ENCODE results near the gene STARD3.

Gene STARD3

DNA sequence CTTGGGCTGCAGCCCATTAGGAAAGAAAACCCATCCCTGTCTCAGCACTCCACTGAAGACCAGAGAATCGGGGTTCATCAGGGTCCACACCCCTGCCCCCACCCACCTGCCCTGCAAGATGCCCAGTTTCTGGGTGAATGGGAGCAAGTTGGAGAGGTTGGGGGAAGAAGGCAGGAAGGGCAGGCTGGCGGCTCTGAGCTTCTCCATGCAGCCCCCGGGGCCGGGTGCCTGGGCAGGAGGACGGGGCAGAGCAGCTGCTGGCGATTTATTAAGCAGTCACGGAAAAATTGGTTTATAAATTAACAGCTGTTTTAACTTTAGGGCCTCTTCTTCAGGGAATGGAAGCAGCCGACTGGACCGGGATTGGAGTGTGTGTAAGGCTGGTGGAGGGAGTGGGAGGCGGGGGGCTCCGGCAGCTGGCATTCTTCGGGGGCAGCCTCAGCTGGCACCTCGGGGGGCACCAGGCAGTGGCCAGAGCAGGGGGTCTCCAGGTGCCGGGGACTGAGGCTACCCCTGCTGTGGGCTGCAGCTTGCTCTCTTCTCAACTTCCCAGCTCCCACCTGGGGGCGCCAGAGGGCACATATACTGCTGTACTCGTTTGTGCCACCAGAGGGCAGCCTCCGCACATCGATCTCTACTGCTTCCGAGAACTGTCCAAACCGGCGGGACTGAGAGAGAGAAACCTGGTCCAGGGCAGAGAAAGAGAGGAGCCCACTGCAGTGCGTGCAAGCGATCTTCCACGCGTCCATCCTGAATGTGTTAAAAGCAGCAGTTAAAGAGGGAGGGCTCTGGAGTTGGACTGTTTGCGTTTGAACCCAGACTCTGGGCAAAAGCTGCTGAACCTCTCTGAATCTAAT, 15.2 kb upstream of the STARD3 start:
- peak; percentile 77 for DNase-seq

DNA sequence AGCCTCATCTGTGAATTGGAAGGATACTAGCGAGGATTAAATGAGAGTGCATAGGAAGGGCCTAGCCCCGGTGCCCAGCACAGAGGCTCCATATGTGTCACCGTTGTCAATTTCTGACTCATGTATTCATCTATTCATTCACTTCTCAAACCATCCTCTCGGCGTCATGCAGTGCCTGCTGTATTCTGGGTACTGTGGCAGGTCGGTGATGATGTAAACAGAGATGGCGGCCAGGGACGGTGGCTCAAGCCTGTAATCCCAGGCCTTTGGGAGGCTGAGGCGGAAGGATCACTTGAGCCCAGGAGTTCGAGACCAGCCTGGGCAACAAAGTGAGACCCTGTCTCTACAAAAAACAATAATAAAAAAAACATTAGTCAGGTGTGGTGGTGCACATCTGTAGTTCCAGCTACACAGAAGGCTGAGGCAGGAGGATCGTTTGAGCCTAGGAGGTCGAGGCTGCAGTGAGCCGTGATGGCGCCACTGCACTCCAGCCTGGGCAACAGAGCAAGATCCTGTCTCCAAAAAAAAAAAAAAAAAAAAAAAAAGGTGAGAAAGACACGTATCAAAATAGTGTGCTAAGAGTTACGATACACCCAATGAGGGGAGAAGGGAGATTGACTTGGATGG, 14.5 kb upstream of the STARD3 start:
- DNase-seq, result no peak

DNA sequence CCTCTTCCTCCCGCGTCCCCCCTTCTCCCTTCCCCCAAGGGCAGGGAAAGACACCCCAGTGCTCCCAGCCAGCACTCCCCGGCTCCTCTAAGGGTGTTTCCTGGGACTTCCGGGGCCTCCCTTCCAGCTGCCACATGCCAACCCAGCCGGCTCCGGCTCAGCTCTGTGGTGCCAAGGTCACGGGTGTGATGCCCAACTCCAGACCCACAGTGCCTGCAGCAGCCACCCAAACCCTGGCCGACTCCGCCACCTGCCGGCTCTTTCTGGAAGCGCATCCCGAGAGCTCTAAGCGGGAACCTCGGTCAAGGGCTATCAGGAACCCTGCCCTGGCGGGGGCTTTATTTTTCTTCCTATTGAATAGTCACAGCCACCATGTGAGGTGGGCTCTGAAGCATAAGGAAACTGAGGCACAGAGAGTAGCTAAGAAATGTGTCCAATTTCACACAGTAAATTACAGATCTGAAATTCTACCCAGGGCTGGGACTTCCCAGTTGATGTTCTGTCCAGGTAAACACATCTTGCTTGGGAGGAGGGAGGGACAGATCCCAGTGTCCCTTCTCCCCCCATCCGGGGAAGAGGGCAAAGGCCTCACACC, 13.5 kb upstream of the STARD3 start:
- peak; percentile 79 for DNase-seq

DNA sequence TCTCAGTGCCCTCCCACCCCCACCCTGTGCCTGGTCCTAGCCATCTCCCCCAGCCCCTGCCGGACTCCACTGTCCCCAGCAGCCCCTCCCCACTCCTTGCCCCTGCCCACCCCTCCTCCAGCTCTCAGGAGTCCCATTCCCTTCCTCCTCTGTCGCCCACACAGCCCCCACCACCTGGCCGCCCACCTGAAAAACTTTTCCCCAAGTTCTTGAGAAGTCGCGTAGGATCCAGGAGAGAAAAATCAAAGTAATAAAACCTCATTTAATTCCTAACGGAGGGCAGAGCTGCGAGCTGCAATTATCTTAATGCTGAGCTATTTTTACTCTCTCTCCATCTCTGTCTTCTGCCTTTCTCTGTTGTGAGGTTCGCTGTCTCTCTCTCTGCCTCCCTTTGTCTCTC, 12.6 kb upstream of the STARD3 start:
- no peak for DNase-seq

DNA sequence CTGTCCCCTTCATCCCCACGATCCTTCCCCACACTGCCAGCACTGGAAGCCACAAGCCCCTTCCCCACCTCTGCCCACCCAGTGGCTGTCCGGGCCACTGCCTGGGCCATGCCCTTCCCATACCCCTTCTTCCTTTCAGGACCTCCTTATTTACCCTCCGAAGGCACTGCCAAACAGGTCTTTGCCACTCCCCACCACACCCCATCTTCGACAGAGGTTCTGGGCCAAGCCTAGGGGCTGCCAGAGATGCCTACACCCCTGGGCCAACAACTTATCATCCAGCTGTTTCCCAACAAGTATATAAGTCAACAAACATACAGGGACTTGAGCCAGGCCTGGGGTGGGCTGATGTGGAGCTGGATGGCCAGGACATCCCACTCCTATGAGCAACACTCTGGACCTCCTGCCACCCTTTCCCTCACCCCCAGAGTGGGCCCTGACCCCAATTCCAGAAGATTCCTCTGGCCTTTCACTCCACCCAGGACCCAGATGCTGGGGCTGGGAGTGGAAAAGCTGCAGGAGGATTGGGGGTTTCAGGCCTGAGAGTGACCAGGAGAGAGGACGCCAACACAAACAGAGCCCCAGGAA, 11.7 kb upstream of the STARD3 start:
- no peak for DNase-seq

DNA sequence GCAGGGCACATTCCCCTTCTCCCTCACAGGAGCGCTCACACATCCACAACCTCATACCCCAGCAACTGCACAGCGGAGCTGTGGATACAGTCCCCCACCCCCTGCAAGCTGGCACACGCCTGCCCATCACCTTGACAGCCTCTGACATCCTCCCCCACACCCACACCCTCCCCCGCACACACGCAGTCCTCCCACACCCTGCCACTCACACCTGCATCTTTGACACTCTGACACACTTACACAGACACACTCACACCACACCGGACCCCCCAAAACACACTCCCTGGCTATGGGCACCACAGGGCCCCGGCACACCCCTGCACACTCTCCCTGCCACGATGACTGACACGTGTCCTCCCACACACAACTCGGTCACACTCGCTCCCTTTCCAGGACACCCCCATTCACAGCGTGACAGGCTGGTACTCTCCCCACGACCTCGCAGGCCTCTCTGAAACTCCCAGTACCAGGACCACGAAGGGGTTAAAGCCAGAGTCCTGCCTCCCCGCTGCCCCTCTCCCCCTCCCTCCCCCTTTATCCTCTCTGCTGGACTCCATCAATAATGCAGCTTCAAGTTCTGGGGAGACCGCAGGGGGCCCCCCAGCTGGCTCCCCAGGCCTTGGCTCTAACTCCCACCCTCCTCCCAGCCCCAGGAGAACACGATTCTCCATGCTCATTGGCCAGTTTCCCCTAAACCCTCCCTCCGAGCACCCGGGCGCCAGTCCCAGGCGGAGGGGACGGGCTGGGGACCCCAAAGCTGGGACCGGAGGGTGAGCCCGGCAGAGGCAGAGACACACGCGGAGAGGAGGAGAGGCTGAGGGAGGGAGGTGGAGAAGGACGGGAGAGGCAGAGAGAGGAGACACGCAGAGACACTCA, 10.5 kb upstream of the STARD3 start, which contains the start of gene PPP1R1B:
PPP1R1B (plus strand) TSS at position 782 of the 876 bp plus-strand sequence. CDS start 441 bp downstream, outside the sequence.
- DNase-seq, result no peak

DNA sequence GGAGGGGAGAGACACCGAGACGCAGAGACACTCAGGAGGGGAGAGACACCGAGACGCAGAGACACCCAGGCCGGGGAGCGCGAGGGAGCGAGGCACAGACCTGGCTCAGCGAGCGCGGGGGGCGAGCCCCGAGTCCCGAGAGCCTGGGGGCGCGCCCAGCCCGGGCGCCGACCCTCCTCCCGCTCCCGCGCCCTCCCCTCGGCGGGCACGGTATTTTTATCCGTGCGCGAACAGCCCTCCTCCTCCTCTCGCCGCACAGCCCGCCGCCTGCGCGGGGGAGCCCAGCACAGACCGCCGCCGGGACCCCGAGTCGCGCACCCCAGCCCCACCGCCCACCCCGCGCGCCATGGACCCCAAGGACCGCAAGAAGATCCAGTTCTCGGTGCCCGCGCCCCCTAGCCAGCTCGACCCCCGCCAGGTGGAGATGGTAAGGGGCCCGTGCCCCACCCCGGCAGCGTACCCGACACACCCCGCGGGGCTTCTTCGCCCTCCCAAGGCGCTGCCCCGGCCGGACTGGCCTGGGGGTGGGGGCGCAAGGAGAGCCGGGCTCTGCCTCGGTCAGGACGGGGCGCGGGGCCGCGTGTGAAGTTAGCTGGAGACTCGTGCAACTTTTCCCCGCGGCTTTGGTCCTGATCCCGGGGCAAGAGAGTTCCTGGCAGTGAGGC, 9.8 kb upstream of the STARD3 start:
- no peak for DNase-seq

DNA sequence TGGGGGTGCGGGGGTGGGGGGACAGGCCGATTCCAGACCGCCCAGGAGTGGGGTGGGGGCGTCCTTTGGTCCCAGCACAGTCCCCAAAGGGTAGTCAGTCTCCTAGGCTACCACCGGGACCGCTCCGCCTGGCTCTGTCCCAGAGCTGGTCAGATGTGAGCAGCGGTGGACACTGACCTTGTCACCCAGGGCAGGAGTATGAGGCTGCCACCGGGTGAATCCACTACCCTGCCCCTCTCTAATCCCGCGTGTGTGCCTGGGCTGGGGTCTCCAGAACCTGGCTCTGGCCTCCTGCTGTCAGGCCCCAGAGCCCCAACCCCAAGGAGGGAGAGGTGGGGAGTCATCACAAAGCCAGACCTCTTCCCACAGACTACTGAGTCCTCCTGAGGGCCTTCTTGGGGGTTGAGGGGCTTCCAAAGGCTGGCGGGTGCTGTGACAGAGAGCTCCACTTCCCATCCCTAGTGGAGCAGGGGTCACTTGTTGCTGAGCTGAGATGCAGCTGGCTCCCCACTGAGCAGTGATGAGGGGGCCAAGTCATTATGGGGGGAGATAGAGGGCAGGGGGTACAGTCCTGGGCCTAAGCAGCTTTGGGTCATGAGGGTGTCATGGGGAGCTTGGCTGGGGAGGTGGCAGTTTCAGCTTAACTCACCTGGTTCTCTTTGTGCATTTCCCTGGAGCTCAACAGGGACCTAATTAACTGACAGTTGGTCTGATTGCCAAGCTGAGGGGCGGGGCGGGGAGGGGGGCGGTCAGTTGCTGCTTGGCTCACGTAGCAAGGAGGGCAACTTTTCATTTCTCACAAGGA, 9.0 kb upstream of the STARD3 start:
- DNase-seq, result no peak

DNA sequence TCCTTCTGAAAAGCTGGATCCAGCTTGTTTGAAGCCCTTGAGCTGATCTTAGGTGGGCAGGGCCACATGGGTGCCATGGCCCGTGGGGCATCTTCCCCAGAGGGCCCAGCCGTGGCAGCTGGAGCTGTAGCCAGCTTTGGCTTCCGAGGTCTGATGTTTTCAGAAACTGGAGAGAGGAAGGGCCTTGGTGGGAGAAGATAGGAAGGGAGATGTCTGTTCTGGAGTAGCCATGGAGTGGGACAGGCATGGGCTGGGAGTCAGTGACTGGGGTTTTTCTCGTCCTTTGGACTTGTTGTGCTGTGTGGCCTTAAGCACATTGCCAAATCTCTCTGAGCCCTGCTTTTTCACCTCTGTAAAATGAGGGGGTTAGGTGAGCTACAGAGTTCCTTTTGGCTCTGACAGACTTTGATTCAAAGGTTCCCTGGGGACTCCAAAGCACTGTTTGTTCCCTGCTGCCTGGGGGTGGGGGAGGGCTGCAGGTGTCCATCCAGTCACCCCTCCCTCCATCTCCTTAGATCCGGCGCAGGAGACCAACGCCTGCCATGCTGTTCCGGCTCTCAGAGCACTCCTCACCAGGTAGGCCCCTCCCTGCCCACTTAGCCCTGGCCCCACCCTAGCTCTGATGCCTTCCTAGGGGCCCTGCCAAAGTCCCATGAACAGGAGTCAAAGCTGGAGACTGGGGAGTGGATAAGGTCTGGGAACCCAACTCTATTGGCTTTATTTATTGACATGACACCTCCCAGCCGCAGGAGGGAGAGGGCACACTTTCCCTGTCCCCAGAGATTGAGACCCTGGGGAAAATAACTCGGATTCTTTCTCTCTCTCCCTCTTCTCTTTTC, 8.1 kb upstream of the STARD3 start:
- DNase-seq, result no peak

DNA sequence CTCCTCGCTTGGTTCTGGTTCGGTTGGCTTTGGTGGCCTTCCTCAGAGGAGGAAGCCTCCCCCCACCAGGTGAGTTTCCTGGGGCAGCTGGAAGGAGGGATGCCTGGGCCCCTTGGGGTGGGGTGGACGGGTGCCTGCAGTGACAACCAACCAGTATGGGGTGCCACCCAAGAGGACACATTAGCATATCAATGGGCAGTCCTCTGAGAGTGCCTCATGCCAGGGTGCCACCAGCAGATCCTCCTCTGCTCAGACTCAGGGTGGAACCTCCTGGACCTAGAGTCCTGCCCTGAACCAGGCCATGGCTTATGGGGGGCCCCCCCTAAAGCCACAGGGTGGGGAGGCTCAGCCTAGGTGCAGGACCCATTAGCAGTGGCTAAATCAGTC, 7.5 kb upstream of the STARD3 start:
- no peak for DNase-seq

DNA sequence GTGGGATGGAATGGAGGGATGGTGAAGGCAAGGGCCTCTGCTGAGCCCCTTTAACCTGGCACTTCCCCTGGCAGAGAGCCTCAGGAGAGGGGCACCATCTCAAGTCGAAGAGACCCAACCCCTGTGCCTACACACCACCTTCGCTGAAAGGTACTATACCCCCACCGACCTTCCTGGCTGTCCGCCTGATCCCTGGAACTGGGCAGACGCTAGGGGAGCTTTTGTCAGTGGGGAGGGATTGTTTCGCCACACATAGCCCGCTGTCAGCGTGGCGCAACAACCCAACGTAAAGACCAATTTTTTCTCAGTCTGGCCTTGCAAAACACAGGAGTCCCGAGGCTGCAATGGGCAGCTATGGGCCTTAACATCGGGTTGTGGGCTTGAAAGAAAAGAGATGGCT, 7.0 kb upstream of the STARD3 start:
- no peak for DNase-seq

DNA sequence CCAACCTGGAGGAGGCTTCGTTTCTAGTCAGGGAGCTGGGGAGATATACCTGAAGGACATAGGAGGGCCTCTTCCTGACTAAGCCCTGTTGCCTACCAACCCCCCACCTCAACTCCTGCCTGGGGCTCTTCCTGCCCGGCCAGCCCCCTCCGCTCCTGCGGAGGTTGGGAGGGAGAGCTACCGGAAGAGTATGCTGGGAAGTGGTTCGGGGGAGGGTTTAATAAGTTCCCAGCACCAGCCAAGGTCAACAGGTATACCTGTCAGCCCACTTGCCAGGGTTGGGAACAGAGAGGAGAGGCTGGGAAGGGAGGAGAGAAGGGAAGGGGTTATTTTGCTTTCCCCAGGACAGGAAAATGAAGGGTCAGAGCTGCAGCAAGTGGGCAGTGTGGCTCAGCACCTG, 5.5 kb upstream of the STARD3 start:
- DNase-seq, result no peak

DNA sequence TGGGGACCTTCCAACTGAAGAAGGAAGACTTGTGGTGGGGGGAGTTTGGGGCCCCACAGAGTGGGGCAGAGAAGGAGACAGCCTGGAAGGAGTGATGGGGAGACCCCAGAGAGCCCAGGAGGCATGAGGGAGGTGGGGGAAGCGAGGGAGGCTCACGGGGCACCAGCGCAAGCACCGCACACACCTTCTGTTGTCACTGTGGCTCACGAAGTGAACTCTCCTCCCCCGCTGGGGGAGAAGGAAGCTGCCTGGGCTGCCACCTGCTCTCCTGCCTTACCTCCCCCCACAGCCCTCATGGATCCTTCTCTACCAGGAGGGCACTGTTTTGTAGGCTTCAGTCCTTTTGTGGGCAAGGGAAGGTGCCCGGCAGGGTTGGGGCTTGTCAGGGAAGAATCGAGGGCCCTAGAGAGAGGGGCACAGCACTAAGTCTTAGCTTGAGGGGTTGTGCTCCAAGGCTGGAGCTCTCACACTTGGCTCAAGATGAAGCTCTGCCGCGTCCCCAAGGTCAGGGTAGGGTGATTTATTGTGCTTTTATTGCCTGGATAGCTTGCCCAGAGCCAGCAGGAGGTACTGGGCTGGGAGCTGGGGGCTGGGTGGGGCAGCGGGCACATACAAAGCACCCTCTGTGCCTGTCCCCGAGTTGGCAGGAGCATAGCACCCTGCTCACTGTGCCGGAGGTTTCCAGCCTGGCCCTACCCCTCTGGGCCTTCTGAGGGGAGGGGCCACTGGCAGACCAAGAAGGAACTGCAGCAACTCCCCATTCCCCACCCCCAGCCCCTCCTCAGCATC, 4.6 kb upstream of the STARD3 start:
- DNase-seq, result peak; percentile 62

DNA sequence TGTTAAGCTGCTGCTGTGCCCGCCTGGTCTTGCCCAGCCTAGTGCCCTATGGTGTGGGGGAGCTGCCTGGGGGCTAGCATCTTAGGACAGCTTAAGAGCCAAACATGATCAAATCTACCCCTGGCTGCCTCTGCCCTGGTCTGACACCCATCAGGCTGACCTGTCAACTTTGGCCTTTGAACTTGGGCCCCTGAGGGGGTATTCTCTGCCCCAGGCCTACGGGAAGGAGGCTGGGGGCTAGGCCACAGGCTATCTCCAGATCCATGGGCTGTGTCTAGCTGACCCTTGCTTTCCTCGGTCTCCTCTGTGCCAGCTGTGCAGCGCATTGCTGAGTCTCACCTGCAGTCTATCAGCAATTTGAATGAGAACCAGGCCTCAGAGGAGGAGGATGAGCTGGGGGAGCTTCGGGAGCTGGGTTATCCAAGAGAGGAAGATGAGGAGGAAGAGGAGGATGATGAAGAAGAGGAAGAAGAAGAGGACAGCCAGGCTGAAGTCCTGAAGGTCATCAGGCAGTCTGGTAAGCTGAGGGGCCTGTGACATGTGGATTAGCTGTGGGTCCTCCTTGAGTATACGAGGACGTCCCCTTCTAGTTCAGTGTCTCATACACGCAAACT, 3.3 kb upstream of the STARD3 start:
- DNase-seq, result no peak

DNA sequence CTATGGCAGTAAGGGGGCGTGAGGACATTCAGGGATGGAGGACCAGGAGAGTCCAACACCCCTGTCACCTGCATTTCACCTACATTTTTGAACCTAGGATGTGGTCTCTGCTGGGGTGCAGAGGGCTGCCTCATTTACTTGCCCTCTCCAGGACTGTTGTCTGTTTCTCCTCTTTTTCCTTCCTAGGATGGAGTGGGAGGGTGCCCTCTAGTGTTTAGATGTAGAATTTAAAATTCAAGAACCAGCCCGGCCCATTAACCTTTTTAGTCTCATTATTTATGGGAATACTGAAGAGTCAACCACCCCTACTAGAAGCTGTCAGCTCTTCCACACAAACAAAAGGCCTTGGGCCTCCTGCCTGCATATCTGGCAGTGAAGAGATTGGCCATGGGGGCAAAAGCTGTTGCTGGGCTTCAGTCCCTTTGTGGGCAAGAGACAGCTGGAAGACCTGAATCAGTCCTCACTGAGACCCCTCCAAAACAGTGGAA, 2.5 kb upstream of the STARD3 start:
- DNase-seq, result peak; percentile 16

DNA sequence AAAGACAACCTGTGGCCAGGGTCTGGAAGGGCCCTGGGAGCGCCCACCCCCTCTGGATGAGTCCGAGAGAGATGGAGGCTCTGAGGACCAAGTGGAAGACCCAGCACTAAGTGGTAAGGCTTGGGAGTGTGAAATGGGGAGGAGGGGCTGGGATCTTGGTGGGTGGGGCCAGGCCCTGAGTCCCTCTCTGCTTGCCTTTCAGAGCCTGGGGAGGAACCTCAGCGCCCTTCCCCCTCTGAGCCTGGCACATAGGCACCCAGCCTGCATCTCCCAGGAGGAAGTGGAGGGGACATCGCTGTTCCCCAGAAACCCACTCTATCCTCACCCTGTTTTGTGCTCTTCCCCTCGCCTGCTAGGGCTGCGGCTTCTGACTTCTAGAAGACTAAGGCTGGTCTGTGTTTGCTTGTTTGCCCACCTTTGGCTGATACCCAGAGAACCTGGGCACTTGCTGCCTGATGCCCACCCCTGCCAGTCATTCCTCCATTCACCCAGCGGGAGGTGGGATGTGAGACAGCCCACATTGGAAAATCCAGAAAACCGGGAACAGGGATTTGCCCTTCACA, 1.2 kb upstream of the STARD3 start:
- DNase-seq, result no peak

DNA sequence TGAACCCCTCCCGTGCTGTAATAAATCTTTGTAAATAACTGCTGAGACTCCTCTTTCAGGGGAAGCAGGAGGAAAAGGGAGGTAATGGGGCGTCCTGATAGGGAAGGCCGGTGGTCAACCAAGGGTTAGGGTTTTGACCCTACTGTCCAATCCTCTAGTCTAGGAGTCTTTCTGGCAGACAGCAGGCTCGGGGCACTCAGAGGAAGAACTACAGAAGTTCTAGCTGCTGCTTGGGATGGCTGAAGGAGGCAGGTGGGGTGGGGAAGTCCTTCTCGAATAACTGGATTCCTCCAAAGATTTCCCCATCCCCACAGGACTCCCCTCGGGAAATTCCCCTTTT, 387 bp upstream of the STARD3 start:
- no peak for DNase-seq

DNA sequence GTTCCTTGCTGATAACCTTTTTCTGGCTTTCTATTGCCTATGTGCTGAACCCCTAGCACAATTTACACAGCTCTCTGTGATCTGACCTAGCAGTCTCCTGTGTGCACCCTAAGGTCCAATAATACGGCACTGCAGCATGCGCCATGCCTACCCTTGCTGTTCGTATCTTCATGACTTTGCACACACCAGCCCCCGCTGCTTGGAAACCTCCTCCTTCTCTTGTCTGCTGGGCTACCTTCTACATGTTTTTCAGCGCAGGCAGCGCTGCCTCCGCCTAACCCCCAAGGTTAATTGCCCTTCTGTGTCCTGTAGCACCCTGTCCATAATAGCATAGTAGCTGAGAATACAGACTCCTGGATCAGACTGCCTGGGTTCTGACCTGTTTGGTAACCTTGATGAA, 1.4 kb downstream of the STARD3 start:
- no peak for DNase-seq

DNA sequence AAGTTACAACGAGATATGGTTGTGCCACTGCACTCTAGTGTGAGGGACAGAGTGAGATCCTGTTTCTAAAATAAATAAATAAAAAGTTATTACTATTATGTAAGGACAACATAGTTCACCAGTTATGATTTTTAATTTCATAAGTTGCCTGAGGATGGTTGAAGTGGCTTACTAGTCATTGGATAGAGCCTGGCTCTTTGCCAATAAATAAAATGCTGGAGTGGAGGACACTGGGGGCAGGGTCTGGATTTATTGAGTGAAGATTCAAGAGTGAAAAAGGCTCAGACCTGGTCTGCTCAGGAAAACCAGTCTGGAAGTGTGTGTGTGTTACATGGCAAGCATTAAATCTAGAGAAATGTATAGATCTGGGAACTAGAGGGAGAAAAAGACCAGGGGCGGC, 2.1 kb downstream of the STARD3 start:
- no peak for DNase-seq
